Measurements from ENCODE around the gene PCBD2. TPM values are rescaled to one million over a fixed set of nuclear protein-coding genes. Genes with fewer than 3 reads are reported as not detected.
"Not testable (repeated sequence)": the region's sequence is repeated elsewhere in the genome, so short reads cannot be mapped to it uniquely, and the experiment has no call there.

Gene PCBD2
- 10 to 100 TPM; 23.8 to 29.9 (median 26.0) TPM for total RNA-seq
- 10 to 100 TPM in 2 of 3 donors, 1 to 10 TPM in 1; 8.9 to 21.1 (median 14.0) TPM for polyA plus RNA-seq
- long read RNA-seq, donor 1, transcript PCBD2-201 (4 exons, 1,223 nt) = major isoform, 32 of 35 reads
- long read RNA-seq, donor 1, partial matches to known transcripts = 0 of 35 reads
- long read RNA-seq, donor 1, other reads (novel, unspliced or antisense) = 3 of 35 reads
- long read RNA-seq, donor 2, transcript PCBD2-201 (4 exons, 1,223 nt) = major isoform, 38 of 45 reads
- long read RNA-seq, donor 2, partial matches to known transcripts = 0 of 45 reads
- long read RNA-seq, donor 2, other reads (novel, unspliced or antisense) = 7 of 45 reads

DNA sequence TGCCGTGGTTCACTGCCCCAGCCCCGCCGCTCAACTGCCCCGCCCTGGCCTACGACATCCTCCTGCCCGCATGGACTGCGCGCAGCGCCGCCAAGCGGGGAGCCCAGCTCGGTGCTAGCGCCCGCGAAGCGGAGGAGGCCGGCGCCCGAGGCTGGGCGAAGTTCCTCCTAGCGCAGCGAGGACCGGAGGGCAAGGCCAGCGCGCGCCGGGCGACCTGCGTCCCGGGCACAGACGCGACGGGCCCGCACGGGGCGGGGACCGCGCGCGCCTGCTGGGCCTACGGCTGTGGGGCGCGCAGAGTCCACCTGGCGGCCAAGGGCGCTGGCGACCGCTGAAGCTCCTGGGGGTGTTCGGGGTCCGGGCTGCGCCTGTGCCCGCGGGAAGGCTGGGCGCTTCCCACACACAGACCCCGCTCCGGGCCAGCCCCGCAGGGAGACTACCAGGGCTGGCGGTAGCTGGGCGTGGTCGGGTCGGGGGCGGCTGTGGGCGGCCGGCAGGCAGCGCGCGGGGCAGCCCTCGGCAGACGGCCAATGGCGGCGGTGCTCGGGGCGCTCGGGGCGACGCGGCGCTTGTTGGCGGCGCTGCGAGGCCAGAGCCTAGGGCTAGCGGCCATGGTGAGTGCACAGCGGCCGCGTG, at the start of gene PCBD2:
TSS of gene PCBD2 (plus strand) at position 522 of the 636 bp plus-strand sequence. CDS start at position 531, 9 bp downstream.
- no peaks in the 10 kb centered on the region for H3K9me3 ChIP-seq
- ATAC-seq (peak; percentile 89 to 92 (median 89)), DNase-seq (peak; percentile 92 to 96)
- intact Hi-C loops (cut with DNase I) = loop anchor here (1.0 to 10.0 kb wide), 3 partner anchors 58 to 166 kb away; partner anchors contain the start of genes C5orf24 (in 1 of the 2) and CAMLG (in 1 of the 2)
- peak within 1 kb of the TSS; percentile 99 for H3K27ac ChIP-seq
- TF ChIP-seq, protein P1, sequence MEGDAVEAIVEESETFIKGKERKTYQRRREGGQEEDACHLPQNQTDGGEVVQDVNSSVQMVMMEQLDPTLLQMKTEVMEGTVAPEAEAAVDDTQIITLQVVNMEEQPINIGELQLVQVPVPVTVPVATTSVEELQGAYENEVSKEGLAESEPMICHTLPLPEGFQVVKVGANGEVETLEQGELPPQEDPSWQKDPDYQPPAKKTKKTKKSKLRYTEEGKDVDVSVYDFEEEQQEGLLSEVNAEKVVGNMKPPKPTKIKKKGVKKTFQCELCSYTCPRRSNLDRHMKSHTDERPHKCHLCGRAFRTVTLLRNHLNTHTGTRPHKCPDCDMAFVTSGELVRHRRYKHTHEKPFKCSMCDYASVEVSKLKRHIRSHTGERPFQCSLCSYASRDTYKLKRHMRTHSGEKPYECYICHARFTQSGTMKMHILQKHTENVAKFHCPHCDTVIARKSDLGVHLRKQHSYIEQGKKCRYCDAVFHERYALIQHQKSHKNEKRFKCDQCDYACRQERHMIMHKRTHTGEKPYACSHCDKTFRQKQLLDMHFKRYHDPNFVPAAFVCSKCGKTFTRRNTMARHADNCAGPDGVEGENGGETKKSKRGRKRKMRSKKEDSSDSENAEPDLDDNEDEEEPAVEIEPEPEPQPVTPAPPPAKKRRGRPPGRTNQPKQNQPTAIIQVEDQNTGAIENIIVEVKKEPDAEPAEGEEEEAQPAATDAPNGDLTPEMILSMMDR (IDR thresholded peaks at IDR 0.05) = peak; percentile 83
- H3K4me3 ChIP-seq = peak within 1 kb of the TSS; percentile 71
- 0 to 1% (median 1%) methylated on average over 64 to 84 of the region's 84 CpGs for WGBS, 3 donors
- peaks cover 0 to 23% of the 10 kb centered on the region in 2 donors for H3K36me3 ChIP-seq (ENCODE audit: insufficient read depth in 1 of 2, low read depth in 1 of 2)
- H3K4me1 ChIP-seq = no peaks in the 10 kb centered on the region
- no peaks in the 10 kb centered on the region for H3K27me3 ChIP-seq (ENCODE audit: insufficient read depth in 3 of 3, low read length in 2 of 3)

DNA sequence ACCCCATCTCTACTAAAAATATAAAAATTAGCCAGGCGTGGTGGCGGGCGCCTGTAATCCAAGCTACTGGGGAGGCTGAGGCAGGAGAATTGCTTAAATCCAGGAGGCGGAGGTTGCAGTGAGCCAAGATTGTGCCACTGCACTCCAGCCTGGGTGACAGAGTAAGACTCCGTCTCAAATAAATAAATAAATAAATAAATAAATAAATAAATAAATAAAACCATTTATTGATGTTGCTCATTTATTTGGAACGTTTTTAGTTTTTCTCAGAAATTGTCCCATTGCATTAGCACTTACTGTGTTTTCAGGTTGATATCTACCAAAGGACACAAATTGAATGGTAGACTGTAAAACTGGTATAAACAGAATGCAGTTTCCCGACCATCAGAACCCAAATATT, 48.5 kb upstream of the PCBD2 start:
- H3K36me3 ChIP-seq (ENCODE audit: insufficient read depth in 1 of 2, low read depth in 1 of 2) = peaks cover 8 to 95% of the 10 kb centered on the region in 2 donors
- H3K4me3 ChIP-seq; H3K27ac ChIP-seq; DNase-seq; ATAC-seq; H3K9me3 ChIP-seq; H3K4me1 ChIP-seq; H3K27me3 ChIP-seq (ENCODE audit: insufficient read depth in 3 of 3, low read length in 2 of 3); intact Hi-C loops (cut with DNase I): not testable (repeated sequence)
- 88 to 95% (median 89%) methylated on average over 7 of the region's 7 CpGs for WGBS, 3 donors

DNA sequence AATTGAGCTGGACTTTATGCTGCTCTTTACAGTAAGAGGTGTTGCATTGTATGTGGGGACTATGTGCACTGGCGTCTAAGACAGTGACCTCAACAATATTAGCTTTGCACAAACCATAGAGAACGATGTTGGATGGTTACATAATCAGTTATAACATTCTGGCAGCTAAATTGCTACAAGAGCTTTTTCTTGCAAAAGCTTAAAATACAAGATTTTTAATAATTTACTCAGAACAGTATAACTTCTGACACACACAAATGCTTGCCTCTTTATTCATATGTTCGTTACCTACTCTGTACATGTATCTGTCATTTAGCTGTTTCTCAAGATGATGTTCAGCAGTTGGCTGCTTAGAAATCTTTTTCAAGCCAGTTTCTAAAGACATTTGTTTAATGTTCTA, 47.5 kb upstream of the PCBD2 start:
- no peaks in the 10 kb centered on the region for H3K27me3 ChIP-seq (ENCODE audit: insufficient read depth in 3 of 3, low read length in 2 of 3)
- no peak overlapping the region for H3K4me3 ChIP-seq
- H3K27ac ChIP-seq = no peak overlapping the region
- WGBS, 3 donors = 56 to 72% (median 67%) methylated on average over 3 of the region's 3 CpGs
- H3K36me3 ChIP-seq (ENCODE audit: insufficient read depth in 1 of 2, low read depth in 1 of 2) = peaks cover 8 to 97% of the 10 kb centered on the region in 2 donors
- no peak for ATAC-seq
- TF ChIP-seq, protein P1 (IDR thresholded peaks at IDR 0.05) = no peak
- H3K9me3 ChIP-seq = no peaks in the 10 kb centered on the region
- intact Hi-C loops (cut with DNase I) = no loop called here
- DNase-seq = no peak
- no peaks in the 10 kb centered on the region for H3K4me1 ChIP-seq

DNA sequence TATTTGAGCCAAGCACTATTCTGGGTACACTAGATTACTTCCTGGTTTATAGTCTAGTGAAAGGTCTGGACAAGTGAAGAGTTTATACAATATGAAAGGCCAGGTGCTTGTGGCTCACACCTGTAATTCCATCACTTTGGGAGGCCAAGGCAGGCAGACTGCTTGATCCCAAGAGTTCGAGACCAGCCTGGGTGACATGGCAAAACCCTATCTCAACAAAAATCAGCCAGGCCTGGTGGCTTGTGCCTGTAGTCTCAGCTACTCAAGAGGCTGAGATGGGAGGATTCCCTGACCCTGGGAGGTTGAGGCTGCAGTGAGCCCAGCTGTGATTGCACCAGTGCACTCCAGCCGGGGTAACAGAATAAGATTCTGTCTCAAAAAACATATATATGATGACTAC, 40.2 kb upstream of the PCBD2 start:
- Histone ChIP-seq H3K36me3 (ENCODE audit: insufficient read depth in 1 of 2, low read depth in 1 of 2) (peaks cover 0 to 35% of the 10 kb centered on the region in 2 donors), H3K27ac (no peak overlapping the region), H3K4me1 (no peaks in the 10 kb centered on the region), H3K9me3 (no peaks in the 10 kb centered on the region), H3K27me3 (ENCODE audit: insufficient read depth in 3 of 3, low read length in 2 of 3) (no peaks in the 10 kb centered on the region), H3K4me3 (no peak overlapping the region)
- DNase-seq (no peak), ATAC-seq (no peak)
- intact Hi-C loops (cut with DNase I) = no loop called here
- TF ChIP-seq, protein P1 (IDR thresholded peaks at IDR 0.05) = no peak
- 85 to 91% (median 87%) methylated on average over 2 of the region's 2 CpGs for WGBS, 3 donors

DNA sequence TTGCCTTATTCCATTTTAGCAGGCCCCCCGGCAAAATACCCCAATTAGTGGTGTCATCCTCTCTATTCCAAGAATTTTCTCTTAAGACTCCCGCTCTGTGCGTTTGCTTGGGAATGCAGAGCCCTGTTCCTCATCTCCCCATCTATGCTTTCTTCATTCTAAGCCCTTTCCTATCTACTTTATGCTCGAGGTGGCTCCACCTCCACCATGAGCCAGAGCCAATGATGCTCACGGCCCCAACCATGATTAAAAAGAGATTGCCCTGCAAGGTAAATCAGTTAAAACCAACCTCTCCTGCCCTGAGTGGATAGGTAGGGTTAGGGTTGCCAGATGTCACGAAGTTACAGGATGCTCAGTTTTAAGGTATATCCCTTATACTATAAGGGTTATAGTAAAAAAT, 31.4 kb upstream of the PCBD2 start:
- Histone ChIP-seq H3K36me3 (ENCODE audit: insufficient read depth in 1 of 2, low read depth in 1 of 2) (peaks cover 0 to 10% of the 10 kb centered on the region in 2 donors), H3K4me1 (peaks cover 6% of the 10 kb centered on the region), H3K27me3 (ENCODE audit: insufficient read depth in 3 of 3, low read length in 2 of 3) (no peaks in the 10 kb centered on the region), H3K9me3 (no peaks in the 10 kb centered on the region), H3K27ac (peak overlapping the region; percentile 97), H3K4me3 (peak overlapping the region; percentile 93)
- TF ChIP-seq, protein P1 (IDR thresholded peaks at IDR 0.05) = no peak
- intact Hi-C loops (cut with DNase I) = loop anchor here in 1 of 2 donors (1.0 kb wide), 1 partner anchor 27 kb away; no protein-coding TSS in a partner anchor
- DNase-seq (no peak), ATAC-seq (no peak)
- WGBS, 3 donors = 78 to 90% (median 84%) methylated on average over 6 of the region's 6 CpGs

Data from psoas muscle (tissue), 8 donors.